Uterus (tissue), 4 donors: ENCODE measurements around the gene BOD1L1. TPM values are rescaled to one million over a fixed set of nuclear protein-coding genes. Genes with fewer than 3 reads are reported as not detected.

ENCODE experiments used
- DNase-seq, 2 donors: peaks; one replicate each; pipeline ENCODE4 v3.0.0-alpha.2; 2019 to 2020
- H3K27ac ChIP-seq, 2 donors: fragments of 200-600 bp; sonication (generic); 1 replicate in 1 of 2; 2 replicates in 1 of 2; pipeline ENCODE4 v1.5.1; 2016 to 2018
- H3K27me3 ChIP-seq, 2 donors: fragments of 200-600 bp; sonication (generic); one replicate each; pipeline ENCODE4 v1.5.1; 2018 to 2019; ENCODE audit warnings: control low read depth in 1 of 2
- H3K36me3 ChIP-seq, 2 donors: fragments of 200-600 bp; sonication (generic); one replicate each; pipeline ENCODE4 v1.5.1; 2019; ENCODE audit warnings: control low read depth in 1 of 2
- H3K4me1 ChIP-seq, 2 donors: fragments of 200-600 bp; sonication (generic); one replicate each; pipeline ENCODE4 v1.5.1; 2018 to 2019; ENCODE audit warnings: control low read depth in 1 of 2
- H3K4me3 ChIP-seq, 2 donors: fragments of 200-600 bp; sonication (generic); 1 replicate in 1 of 2; 2 replicates in 1 of 2; pipeline ENCODE4 v1.5.1; 2018 to 2019; ENCODE audit warnings: mild to moderate bottlenecking in 1 of 2
- H3K9me3 ChIP-seq, 2 donors: fragments of 200-600 bp; sonication (generic); one replicate each; pipeline ENCODE4 v1.5.1; 2019; ENCODE audit warnings: control low read depth in 1 of 2
- POLR2A ChIP-seq, 2 donors: fragments of 450-650 bp; IDR thresholded peaks; one replicate each; pipeline ENCODE4 v1.6.1; 2016; ENCODE audit warnings: antibody characterized with exemption in 2 of 2, mild to moderate bottlenecking in 1 of 2, moderate library complexity in 1 of 2
- intact Hi-C: fragments of 100-400 bp; cut with DNase I; formaldehyde crosslinking; loops from one replicate; pipeline ENCODE4 v1.15.1; 2023; ENCODE audit warnings: low total_unique reads
- total RNA-seq, 4 donors: library from RNA; depleted of rRNA in 3 of 4; stranded (reverse); fragments of >200 nt in 3 of 4; gene quantifications; one replicate each; pipeline versions ENCODE4 v1.1.0 to v1.2.4, GENCODE V29; 2014 to 2023
- TF ChIP-seq, protein P1 (sequence below), 4 experiments: fragments of 200-600 bp in 2 of 4; fragments of 450-650 bp in 2 of 4; sonication (generic) in 2 of 4; IDR thresholded peaks; one replicate each; pipeline ENCODE4 v1.5.1; 2016 to 2019; ENCODE audit warnings: antibody characterized with exemption in 4 of 4, mild to moderate bottlenecking in 2 of 4, moderate library complexity in 1 of 4
- donor health status: DM: yes; HTN: yes; CAD: no.

Gene BOD1L1
- total RNA-seq, 4 donors from 2014 or later: 17.9 to 64.8 (median 50.5) TPM

DNA sequence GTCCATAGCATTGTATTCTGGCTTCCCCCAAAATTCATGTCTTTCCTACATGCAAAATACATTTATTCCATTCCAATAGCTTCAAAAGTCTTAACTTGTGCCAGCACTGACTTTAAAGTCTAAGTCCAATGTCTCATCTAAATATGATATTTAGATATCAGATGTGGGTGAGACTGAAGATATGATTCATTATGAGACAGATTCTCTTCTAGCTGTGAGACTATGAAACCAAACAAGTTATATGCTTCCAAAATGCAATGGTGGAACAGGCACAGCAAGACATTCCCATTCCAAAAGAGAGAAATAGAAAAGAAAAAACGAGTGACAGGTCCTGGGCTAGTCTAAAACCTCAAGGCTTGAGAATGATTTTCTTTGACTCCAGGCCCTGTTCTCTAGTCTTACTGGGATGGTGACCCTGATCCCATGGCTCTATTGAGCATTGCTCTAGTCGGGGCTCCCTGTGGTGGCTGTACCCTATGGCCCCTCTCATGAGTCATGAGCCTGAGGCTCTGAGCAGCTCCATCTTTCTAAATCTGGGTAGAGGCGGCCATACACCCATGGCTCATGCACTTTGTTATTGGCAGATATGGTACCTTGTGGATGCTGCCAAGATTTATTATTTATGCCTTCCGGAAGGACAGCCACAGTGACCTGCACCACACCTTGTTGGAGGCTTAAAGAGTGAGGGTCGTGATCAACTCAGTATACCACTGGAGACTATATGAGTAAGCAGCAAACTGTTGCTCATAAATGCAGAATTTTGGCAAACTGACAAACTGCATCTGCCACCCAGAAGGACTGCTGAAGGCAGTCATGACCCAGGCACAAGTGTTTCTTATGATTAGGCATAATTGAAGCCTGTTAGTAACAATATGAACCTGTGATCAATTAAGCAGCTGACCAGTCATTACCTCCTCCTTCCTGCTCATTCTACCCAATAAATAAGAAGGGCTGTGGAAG lies 38.5 kb upstream of the BOD1L1 start:
- Histone ChIP-seq H3K36me3 (no peaks in the 10 kb centered on the region), H3K9me3 (no peaks in the 10 kb centered on the region), H3K27ac (no peak overlapping the region), H3K4me3 (no peak overlapping the region), H3K27me3 (no peaks in the 10 kb centered on the region), H3K4me1 (no peaks in the 10 kb centered on the region)
- DNase-seq: no peak
- TF ChIP-seq, protein P1, sequence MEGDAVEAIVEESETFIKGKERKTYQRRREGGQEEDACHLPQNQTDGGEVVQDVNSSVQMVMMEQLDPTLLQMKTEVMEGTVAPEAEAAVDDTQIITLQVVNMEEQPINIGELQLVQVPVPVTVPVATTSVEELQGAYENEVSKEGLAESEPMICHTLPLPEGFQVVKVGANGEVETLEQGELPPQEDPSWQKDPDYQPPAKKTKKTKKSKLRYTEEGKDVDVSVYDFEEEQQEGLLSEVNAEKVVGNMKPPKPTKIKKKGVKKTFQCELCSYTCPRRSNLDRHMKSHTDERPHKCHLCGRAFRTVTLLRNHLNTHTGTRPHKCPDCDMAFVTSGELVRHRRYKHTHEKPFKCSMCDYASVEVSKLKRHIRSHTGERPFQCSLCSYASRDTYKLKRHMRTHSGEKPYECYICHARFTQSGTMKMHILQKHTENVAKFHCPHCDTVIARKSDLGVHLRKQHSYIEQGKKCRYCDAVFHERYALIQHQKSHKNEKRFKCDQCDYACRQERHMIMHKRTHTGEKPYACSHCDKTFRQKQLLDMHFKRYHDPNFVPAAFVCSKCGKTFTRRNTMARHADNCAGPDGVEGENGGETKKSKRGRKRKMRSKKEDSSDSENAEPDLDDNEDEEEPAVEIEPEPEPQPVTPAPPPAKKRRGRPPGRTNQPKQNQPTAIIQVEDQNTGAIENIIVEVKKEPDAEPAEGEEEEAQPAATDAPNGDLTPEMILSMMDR (IDR thresholded peaks at IDR 0.05): no peak
- no peak for TF ChIP-seq POLR2A (IDR thresholded peaks at IDR 0.05)
- intact Hi-C loops: no loop called here

DNA sequence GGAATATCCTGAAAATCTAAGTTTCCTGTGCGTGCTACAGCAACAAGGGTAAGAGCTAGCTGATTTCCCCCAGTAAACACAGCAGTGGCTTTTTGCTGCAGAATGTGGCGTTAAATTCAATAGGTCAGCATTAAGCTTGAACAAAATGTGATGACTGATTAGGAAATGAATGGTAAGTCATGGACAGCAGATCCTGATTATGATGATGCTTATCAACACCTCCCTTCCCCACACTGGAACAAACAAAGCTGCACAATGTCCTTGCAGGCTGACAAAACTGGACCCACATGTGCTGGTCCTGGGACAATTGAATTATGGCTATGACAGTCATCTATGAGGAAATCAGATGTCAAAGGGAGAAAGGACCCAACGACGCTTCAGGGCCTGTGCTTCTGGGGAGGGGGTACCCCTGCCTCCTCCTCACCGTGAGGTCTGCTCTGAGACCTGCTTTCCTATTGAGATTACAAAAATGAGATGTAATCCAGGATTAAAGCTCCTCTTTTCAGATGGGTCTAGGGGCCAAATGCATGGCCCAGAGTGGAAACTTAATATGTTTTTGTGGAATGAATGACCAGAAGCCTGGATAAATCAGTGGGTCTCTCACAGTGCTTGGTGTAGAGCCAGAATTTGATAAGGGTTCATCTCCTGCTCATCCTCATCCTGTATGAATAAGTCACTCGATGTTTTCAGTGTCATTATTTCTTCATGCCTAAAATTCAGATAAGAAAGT lies 32.0 kb upstream of the BOD1L1 start:
- DNase-seq: no peak
- Histone ChIP-seq H3K4me3 (no peak overlapping the region), H3K27ac (no peak overlapping the region), H3K27me3 (no peaks in the 10 kb centered on the region), H3K9me3 (no peaks in the 10 kb centered on the region), H3K4me1 (no peaks in the 10 kb centered on the region), H3K36me3 (no peaks in the 10 kb centered on the region)
- intact Hi-C loops: no loop called here
- no peak for TF ChIP-seq POLR2A (IDR thresholded peaks at IDR 0.05)
- TF ChIP-seq, protein P1 (IDR thresholded peaks at IDR 0.05): no peak

DNA sequence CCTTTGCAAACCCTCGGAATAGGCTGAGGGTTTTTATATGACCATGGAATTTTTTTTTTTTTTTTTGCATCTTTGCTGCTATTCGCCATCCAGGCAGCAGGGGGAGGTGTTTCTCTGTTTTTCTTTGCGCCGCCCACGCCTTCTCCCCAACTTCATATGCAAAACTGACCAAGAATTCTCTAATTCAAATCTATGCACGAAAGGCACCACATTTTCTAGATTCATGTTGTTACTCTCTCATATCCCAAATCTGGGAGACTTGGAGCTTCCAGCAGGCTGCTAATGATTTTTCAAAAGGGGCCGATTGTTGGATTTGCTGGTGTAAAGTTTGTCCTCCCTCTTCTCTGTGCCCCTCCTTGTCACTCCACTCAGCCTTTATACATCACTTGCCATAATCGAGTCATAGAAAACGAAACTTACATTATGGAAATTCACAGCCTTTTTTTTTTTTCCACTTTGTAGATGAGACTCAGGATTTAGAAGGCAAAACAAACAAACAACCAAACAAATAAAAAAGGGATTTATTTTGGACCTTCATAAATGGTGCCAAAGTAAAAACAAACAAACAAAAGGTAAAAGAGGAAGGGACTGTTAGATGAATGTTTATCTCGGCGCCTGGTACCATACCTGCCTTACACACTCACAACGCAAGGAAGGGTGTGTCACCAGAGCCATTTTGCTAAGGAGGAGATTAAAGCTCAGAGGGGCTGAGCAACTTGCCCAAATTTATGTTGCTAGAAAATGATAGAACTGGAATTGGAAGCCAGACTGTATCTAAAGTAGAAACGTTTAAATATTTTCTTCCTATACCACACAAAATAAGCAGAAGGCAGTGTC lies 29.3 kb upstream of the BOD1L1 start:
- intact Hi-C loops: no loop called here
- H3K4me3 ChIP-seq: no peak overlapping the region
- no peaks in the 10 kb centered on the region for H3K9me3 ChIP-seq
- TF ChIP-seq POLR2A (IDR thresholded peaks at IDR 0.05): no peak
- TF ChIP-seq, protein P1 (IDR thresholded peaks at IDR 0.05): peak; percentile 51 to 73 (median 62)
- no peaks in the 10 kb centered on the region for H3K27me3 ChIP-seq
- no peak overlapping the region for H3K27ac ChIP-seq
- no peaks in the 10 kb centered on the region for H3K36me3 ChIP-seq
- DNase-seq: peak; percentile 39 to 42
- no peaks in the 10 kb centered on the region for H3K4me1 ChIP-seq

DNA sequence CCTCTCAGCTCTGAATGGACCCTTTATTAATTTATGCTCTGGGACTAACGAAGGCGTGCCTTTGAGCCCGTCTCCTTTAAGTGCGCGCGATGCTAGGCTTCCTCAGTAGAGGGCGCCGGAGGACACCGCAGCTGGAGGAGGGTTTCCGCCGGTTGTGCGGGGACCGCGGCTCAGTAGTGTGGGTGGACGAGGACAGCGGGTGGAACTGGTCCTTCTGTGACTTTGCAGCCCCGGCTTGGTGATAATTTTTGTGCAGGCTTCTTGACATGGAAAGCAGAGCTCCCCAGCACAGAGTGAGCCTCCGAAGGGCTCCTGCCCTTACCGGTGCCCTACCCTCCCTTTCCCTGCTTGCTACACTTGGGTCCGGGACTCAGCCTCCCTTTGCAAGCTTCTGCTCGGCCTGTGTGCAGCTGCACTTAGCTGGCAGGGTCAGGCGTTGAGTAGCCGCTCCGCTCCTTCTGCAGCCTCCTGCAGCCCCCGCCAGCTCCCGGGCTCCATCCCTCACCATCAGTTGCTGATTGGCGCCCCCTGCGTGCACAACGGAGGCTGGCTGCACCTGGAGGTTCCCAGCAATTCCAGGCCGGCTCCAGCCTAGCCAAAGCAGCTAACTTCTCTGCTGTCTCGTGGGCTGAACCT lies 26.8 kb upstream of the BOD1L1 start:
- peak overlapping the region in 1 of 2 donors; percentile 41 for H3K4me3 ChIP-seq
- intact Hi-C loops: no loop called here
- no peaks in the 10 kb centered on the region for H3K4me1 ChIP-seq
- no peak for TF ChIP-seq POLR2A (IDR thresholded peaks at IDR 0.05)
- TF ChIP-seq, protein P1 (IDR thresholded peaks at IDR 0.05): peak; percentile 52 to 84 (median 64)
- DNase-seq: peak; percentile 67 to 73
- no peaks in the 10 kb centered on the region for H3K9me3 ChIP-seq
- no peaks in the 10 kb centered on the region for H3K36me3 ChIP-seq
- H3K27ac ChIP-seq: peak overlapping the region in 1 of 2 donors; percentile 5
- H3K27me3 ChIP-seq: no peaks in the 10 kb centered on the region
